Hepatocyte (in vitro differentiated cells): ENCODE data around the gene VCX3A. TPM values are rescaled to one million over a fixed set of nuclear protein-coding genes. Genes with fewer than 3 reads are reported as not detected.

Experiments
- DNase-seq: peaks from one replicate; pipeline ENCODE4 v3.0.0-alpha.2; 2016; ENCODE audit warnings: low spot score
- H2AFZ ChIP-seq: fragments of 200-600 bp; sonication (generic); 2 replicates; pipeline ENCODE4 v1.6.0; 2016; ENCODE audit warnings: antibody characterized with exemption, mild to moderate bottlenecking
- H3K27ac ChIP-seq: fragments of 200-600 bp; sonication (generic); 2 replicates; pipeline ENCODE4 v1.5.1; 2016; ENCODE audit warnings: mild to moderate bottlenecking
- H3K27me3 ChIP-seq: fragments of 200-600 bp; sonication (generic); 2 replicates; pipeline ENCODE4 v1.6.1; 2016
- H3K36me3 ChIP-seq: fragments of 200-600 bp; sonication (generic); replicated peaks from 2 replicates; pipeline ENCODE4 v1.5.1; 2016; ENCODE audit warnings: low read depth; ENCODE audit not compliant: insufficient read depth
- H3K4me1 ChIP-seq: fragments of 200-600 bp; sonication (generic); 2 replicates; pipeline ENCODE4 v1.5.1; 2016; ENCODE audit warnings: mild to moderate bottlenecking, moderate library complexity; ENCODE audit not compliant: insufficient read depth
- H3K4me2 ChIP-seq: fragments of 200-600 bp; sonication (generic); 2 replicates; pipeline ENCODE4 v1.6.0; 2016
- H3K4me3 ChIP-seq: fragments of 200-600 bp; sonication (generic); 2 replicates; pipeline ENCODE4 v1.5.1; 2016; ENCODE audit warnings: mild to moderate bottlenecking
- H3K79me2 ChIP-seq: fragments of 200-600 bp; sonication (generic); 2 replicates; pipeline ENCODE4 v1.6.0; 2017; ENCODE audit warnings: mild to moderate bottlenecking
- H3K9me2 ChIP-seq: fragments of 200-600 bp; sonication (generic); replicated peaks from 2 replicates; pipeline ENCODE4 v1.6.0; 2017; ENCODE audit warnings: mild to moderate bottlenecking; ENCODE audit not compliant: insufficient read depth
- H3K9me3 ChIP-seq: fragments of 200-600 bp; sonication (generic); 2 replicates; pipeline ENCODE4 v1.5.1; 2016; ENCODE audit warnings: low read depth, mild to moderate bottlenecking
- H4K20me1 ChIP-seq: fragments of 200-600 bp; sonication (generic); 2 replicates; pipeline ENCODE4 v1.6.0; 2016; ENCODE audit warnings: mild to moderate bottlenecking; ENCODE audit not compliant: insufficient read depth, poor library complexity, severe bottlenecking
- CTCF ChIP-seq: fragments of 200-600 bp; sonication (generic); IDR thresholded peaks from 2 replicates; pipeline ENCODE4 v1.5.1; 2016; ENCODE audit warnings: antibody characterized with exemption, mild to moderate bottlenecking; ENCODE audit not compliant: poor library complexity
- EZH2 ChIP-seq: fragments of 200-600 bp; sonication (generic); IDR thresholded peaks from 2 replicates; pipeline ENCODE4 v1.6.1; 2016; ENCODE audit warnings: antibody characterized with exemption, mild to moderate bottlenecking, borderline replicate concordance
- EZH2phosphoT487 ChIP-seq: fragments of 200-600 bp; sonication (generic); IDR thresholded peaks from one replicate; pipeline ENCODE4 v1.6.1; 2018; ENCODE audit warnings: antibody characterized with exemption, mild to moderate bottlenecking, low read depth, moderate library complexity; ENCODE audit not compliant: unreplicated experiment, severe bottlenecking
- WGBS: methylation state at CpG from one replicate; pipeline ENCODE4 v1.1.6; 2016; ENCODE audit warnings: low lambda C conversion rate; ENCODE audit errors: missing lambda C conversion rate; 5-methylcytosine and 5-hydroxymethylcytosine counted together
- polyA plus RNA-seq: library from polyadenylated mRNA; unstranded; fragments of >200 nt; fragmentation: Nextera tagmentation; extraction: Ambion mirVana; gene quantifications from 2 replicates; pipeline ENCODE4 v1.2.1, GENCODE V29; 2016
- total RNA-seq: library from RNA; depleted of rRNA; stranded (reverse); fragments of >200 nt; gene quantifications from 2 replicates; pipeline ENCODE4 v1.2.3, GENCODE V29; 2014

VCX3A gene
- total and polyA plus RNA-seq, 2 experiments from 2014 or later: 0.53 TPM; not detected in 1

- Histone ChIP-seq H4K20me1 (no peaks in the 10 kb centered on the region), H3K27ac (no peak overlapping the region), H3K36me3 (no peaks in the 10 kb centered on the region), H3K4me2 (no peak overlapping the region), H3K27me3 (no peaks in the 10 kb centered on the region), H3K9me3 (no peaks in the 10 kb centered on the region), H3K4me1 (no peaks in the 10 kb centered on the region), H3K79me2 (no peaks in the 10 kb centered on the region), H3K9me2 (no peaks in the 10 kb centered on the region), H3K4me3 (no peak overlapping the region), H2AFZ (no peak overlapping the region)
- 43% methylated on average over 1 of the region's 1 CpG for WGBS
- DNase-seq: no peak
- TF ChIP-seq CTCF (no peak), EZH2phosphoT487 (no peak), EZH2 (no peak)
Measured at GRCh38 chrX:6500719-6501118, 34.2 kb downstream of the VCX3A start.

- no peak overlapping the region for H3K4me3 ChIP-seq
- WGBS: 77% methylated on average over 2 of the region's 2 CpGs
Measured at GRCh38 chrX:6498324-6498723, 36.6 kb downstream of the VCX3A start.

More at GRCh38 chrX:6498324-6498723, 36.6 kb downstream of the VCX3A start:
- no peaks in the 10 kb centered on the region for H3K9me3 ChIP-seq
- TF ChIP-seq EZH2: no peak
- TF ChIP-seq CTCF: no peak
- no peak for TF ChIP-seq EZH2phosphoT487
- no peak for DNase-seq
- no peaks in the 10 kb centered on the region for H4K20me1 ChIP-seq
- no peaks in the 10 kb centered on the region for H3K4me1 ChIP-seq
- no peaks in the 10 kb centered on the region for H3K9me2 ChIP-seq
- H3K4me2 ChIP-seq: no peak overlapping the region
- H3K27me3 ChIP-seq: no peaks in the 10 kb centered on the region
- H3K27ac ChIP-seq: no peak overlapping the region
- H3K36me3 ChIP-seq: no peaks in the 10 kb centered on the region
- H2AFZ ChIP-seq: no peak overlapping the region
- no peaks in the 10 kb centered on the region for H3K79me2 ChIP-seq
